IMR-90 (cell line): Measurements from ENCODE around the gene DDC. TPM values are rescaled to one million over a fixed set of nuclear protein-coding genes. Genes with fewer than 3 reads are reported as not detected.

Experiments
- ATAC-seq: fragments of 200-7000 bp; cut with Tn5 transposase; 2 replicates; pipeline ENCODE4 v1.9.1; 2020; ENCODE audit warnings: low read depth, mild to moderate bottlenecking, moderate library complexity
- BruUV-seq: library from RNA; stranded (reverse); fragments of 400-500 nt; replicated peaks from 2 replicates; lab custom pipeline; 2021; lab: Mats Ljungman, UMichigan
- CTCF ChIA-PET: fragments of 300-600 bp; formaldehyde crosslinking; extraction: SDS; loops from one replicate; lab custom pipeline; 2021; ENCODE audit warnings: antibody characterized with exemption; lab: Yijun Ruan, JAX
- POLR2A ChIA-PET: fragments of 300-600 bp; sonication (Branson Sonifier 250); formaldehyde crosslinking; loops from one replicate; lab custom pipeline; 2022; ENCODE audit warnings: antibody characterized with exemption; ENCODE audit not compliant: unreplicated experiment; lab: Charles Lee
- DNase-seq: peaks from one replicate; pipeline ENCODE4 v3.0.0; 2013
- H2AFZ ChIP-seq: replicated peaks from 2 replicates; pipeline ENCODE3; 2013; ENCODE audit warnings: low read length, mild to moderate bottlenecking; ENCODE audit not compliant: poor library complexity
- H2AK5ac ChIP-seq: 2 replicates; pipeline ENCODE4 v1.6.1; 2013; ENCODE audit warnings: low read depth, low read length, inconsistent platforms
- H2AK9ac ChIP-seq: replicated peaks from 2 replicates; pipeline ENCODE3; 2013; ENCODE audit warnings: mild to moderate bottlenecking, low read depth, low read length, moderate library complexity; ENCODE audit not compliant: poor library complexity
- H2BK120ac ChIP-seq: 2 replicates; pipeline ENCODE4 v1.6.1; 2013; ENCODE audit warnings: low read depth, low read length, inconsistent platforms
- H2BK15ac ChIP-seq: 3 replicates; pipeline ENCODE4 v1.6.1; 2013; ENCODE audit warnings: low read depth, low read length, inconsistent platforms
- H2BK20ac ChIP-seq: 2 replicates; pipeline ENCODE4 v1.6.1; 2013; ENCODE audit warnings: low read depth, mild to moderate bottlenecking, inconsistent platforms, low read length, moderate library complexity
- H2BK5ac ChIP-seq: 2 replicates; pipeline ENCODE4 v1.6.1; 2013; ENCODE audit warnings: mild to moderate bottlenecking, low read depth, low read length, inconsistent platforms; ENCODE audit not compliant: poor library complexity, severe bottlenecking
- H3K14ac ChIP-seq: replicated peaks from 2 replicates; pipeline ENCODE4 v1.6.1; 2013; ENCODE audit warnings: low read depth, low read length, inconsistent platforms
- H3K18ac ChIP-seq: 2 replicates; pipeline ENCODE4 v1.6.1; 2013; ENCODE audit warnings: low read depth, low read length, control low read depth
- H3K23ac ChIP-seq: 2 replicates; pipeline ENCODE4 v1.6.1; 2013; ENCODE audit warnings: low read depth, low read length, inconsistent platforms
- H3K27ac ChIP-seq: 2 replicates; pipeline ENCODE4 v1.5.1; 2013; ENCODE audit warnings: mild to moderate bottlenecking, control low read depth, low read length; ENCODE audit not compliant: insufficient read depth
- H3K27me3 ChIP-seq: 2 replicates; pipeline ENCODE4 v1.6.1; 2013; ENCODE audit warnings: low read length; ENCODE audit not compliant: control insufficient read depth, insufficient read depth
- H3K36me3 ChIP-seq: 2 replicates; pipeline ENCODE4 v1.6.1; 2013; ENCODE audit warnings: low read length, mixed read lengths; ENCODE audit not compliant: control insufficient read depth, insufficient read depth
- H3K4ac ChIP-seq: 2 replicates; pipeline ENCODE4 v1.6.1; 2013; ENCODE audit warnings: low read depth, low read length, inconsistent platforms
- H3K4me1 ChIP-seq: 2 replicates; pipeline ENCODE4 v1.6.1; 2013; ENCODE audit warnings: low read length, mixed read lengths; ENCODE audit not compliant: control insufficient read depth, insufficient read depth
- H3K4me2 ChIP-seq: 2 replicates; pipeline ENCODE4 v1.6.1; 2013; ENCODE audit warnings: low read depth, mild to moderate bottlenecking, control low read depth, low read length, moderate library complexity
- H3K4me3 ChIP-seq: 2 replicates; pipeline ENCODE4 v1.5.1; 2013; ENCODE audit warnings: low read depth, mild to moderate bottlenecking, control low read depth, low read length, moderate library complexity; ENCODE audit not compliant: insufficient read depth
- H3K56ac ChIP-seq: 2 replicates; pipeline ENCODE4 v1.6.1; 2013; ENCODE audit warnings: low read length, inconsistent platforms; ENCODE audit not compliant: insufficient read depth; ENCODE audit errors: extremely low read depth
- H3K79me1 ChIP-seq, 2 experiments: 2 replicates each; pipeline ENCODE4 v1.6.1; 2013; ENCODE audit warnings: low read length in 2 of 2, inconsistent platforms in 1 of 2, low read depth in 1 of 2
- H3K9ac ChIP-seq: 2 replicates; pipeline ENCODE4 v1.6.1; 2013; ENCODE audit warnings: low read depth, low read length, control low read depth
- H3K9me1 ChIP-seq: 2 replicates; pipeline ENCODE4 v1.6.1; 2013; ENCODE audit warnings: low read length, inconsistent platforms; ENCODE audit not compliant: insufficient read depth
- H3K9me3 ChIP-seq: 2 replicates; pipeline ENCODE4 v1.6.1; 2013; ENCODE audit warnings: low read length; ENCODE audit not compliant: control insufficient read depth, insufficient read depth
- H4K20me1 ChIP-seq: 2 replicates; pipeline ENCODE4 v1.6.1; 2013; ENCODE audit warnings: low read length, inconsistent platforms; ENCODE audit not compliant: insufficient read depth
- H4K5ac ChIP-seq: 2 replicates; pipeline ENCODE4 v1.6.1; 2013; ENCODE audit warnings: mild to moderate bottlenecking, low read depth, low read length, control low read depth
- H4K8ac ChIP-seq, 2 experiments: 2 replicates each; pipeline ENCODE4 v1.6.1; 2013; ENCODE audit warnings: low read depth in 2 of 2, low read length in 2 of 2, control low read depth in 1 of 2, inconsistent platforms in 1 of 2
- H4K91ac ChIP-seq: 2 replicates; pipeline ENCODE4 v1.6.1; 2013; ENCODE audit warnings: low read depth, low read length, inconsistent platforms; ENCODE audit not compliant: insufficient read depth
- CEBPB ChIP-seq: IDR thresholded peaks from 2 replicates; pipeline ENCODE4 v1.6.1; 2012; ENCODE audit warnings: low read depth, low read length, improper control_type of control experiment
- CHD1 ChIP-seq: IDR thresholded peaks from 2 replicates; pipeline ENCODE4 v1.6.1; 2012; ENCODE audit warnings: low read depth, low read length, improper control_type of control experiment
- CTCF ChIP-seq: conservative IDR thresholded peaks from 2 replicates; pipeline ENCODE4 v1.5.1; 2012; ENCODE audit warnings: mild to moderate bottlenecking, low read depth, low read length, improper control_type of control experiment
- FOS ChIP-seq: fragments of 150-350 bp; IDR thresholded peaks from 2 replicates; pipeline ENCODE4 v1.6.1; 2016; ENCODE audit warnings: low read depth, low read length
- MAFK ChIP-seq: IDR thresholded peaks from 2 replicates; pipeline ENCODE4 v1.6.1; 2012; ENCODE audit warnings: low read depth, low read length, improper control_type of control experiment
- MXI1 ChIP-seq: IDR thresholded peaks from 2 replicates; pipeline ENCODE4 v1.6.1; 2012; ENCODE audit warnings: low read depth, mild to moderate bottlenecking, low read length, moderate library complexity, borderline replicate concordance
- NFE2L2 ChIP-seq: fragments of 150-350 bp; IDR thresholded peaks from 2 replicates; pipeline ENCODE4 v1.6.1; 2016; ENCODE audit warnings: low read depth, mild to moderate bottlenecking, low read length
- RCOR1 ChIP-seq: IDR thresholded peaks from 2 replicates; pipeline ENCODE4 v1.6.1; 2012; ENCODE audit warnings: mild to moderate bottlenecking, low read length, improper control_type of control experiment; ENCODE audit not compliant: insufficient replicate concordance
- RFX5 ChIP-seq: IDR thresholded peaks from 2 replicates; pipeline ENCODE4 v1.8.0; 2012; ENCODE audit warnings: low read depth, mild to moderate bottlenecking, low read length, moderate library complexity
- SMC3 ChIP-seq: fragments of 150-350 bp; IDR thresholded peaks from 2 replicates; pipeline ENCODE4 v1.6.1; 2016; ENCODE audit warnings: low read depth, mild to moderate bottlenecking, antibody characterized with exemption, low read length, moderate library complexity
- WGBS, 2 experiments: methylation state at CpG; one replicate each; pipeline versions ENCODE4 v1.1.5 to v1.1.7; 2013; ENCODE audit warnings: missing lambda C conversion rate in 2 of 2; ENCODE audit not compliant: insufficient read length in 1 of 2; ENCODE audit errors: extremely low coverage in 2 of 2; 5-methylcytosine and 5-hydroxymethylcytosine counted together
- dilution Hi-C: fragments of 300-500 bp; cut with HindIII; formaldehyde crosslinking; loops from one replicate; pipeline ENCODE4 v1.14.3; 2018; ENCODE audit warnings: low sequenced_read_pairs; ENCODE audit not compliant: unreplicated experiment
- in situ Hi-C: fragments of 300-500 bp; cut with MboI; formaldehyde crosslinking; loops from 3 replicates; pipeline ENCODE4 v1.14.3; 2019; ENCODE audit warnings: low sequenced_read_pairs, inconsistent platforms, mixed read lengths
- intact Hi-C: fragments of 100-400 bp; cut with micrococcal nuclease; formaldehyde crosslinking; loops from 2 replicates; pipeline ENCODE4 v1.10.0; 2022
- polyA plus RNA-seq, 3 experiments: library from polyadenylated mRNA; depleted of rRNA; stranded (reverse); fragments of >200 nt; gene quantifications; 2 replicates each; pipeline ENCODE4 v1.2.3, GENCODE V29; 2012; ENCODE audit warnings: low replicate concordance in 1 of 3
- total RNA-seq: library from RNA; depleted of rRNA; stranded (reverse); fragments of >200 nt; gene quantifications from 2 replicates; pipeline ENCODE4 v1.2.3, GENCODE V29; 2012

The DDC gene
- total and polyA plus RNA-seq, 2 of the 4 experiments (the other 2 are of a cell fraction): not detected

GRCh38 chr7:50559881-50560280 is 5.3 kb downstream of the DDC start:
- Histone ChIP-seq H4K8ac (no peak overlapping the region), H2BK20ac (no peak overlapping the region), H2BK15ac (no peak overlapping the region), H3K27ac (no peak overlapping the region), H3K27me3 (peaks cover 14% of the 10 kb centered on the region), H2AK9ac (no peak overlapping the region), H4K5ac (no peak overlapping the region), H3K23ac (no peak overlapping the region), H2BK120ac (no peak overlapping the region), H3K4me3 (no peak overlapping the region), H2AK5ac (no peak overlapping the region), H3K4me2 (no peak overlapping the region), H3K18ac (no peak overlapping the region), H3K14ac (no peak overlapping the region), H3K56ac (no peak overlapping the region), H4K91ac (no peak overlapping the region), H3K36me3 (no peaks in the 10 kb centered on the region), H3K9ac (no peak overlapping the region), H2BK5ac (no peak overlapping the region), H3K9me1 (no peaks in the 10 kb centered on the region; the same call in 1 of the 2 replicates), H3K79me1 (no peaks in the 10 kb centered on the region), H4K20me1 (no peaks in the 10 kb centered on the region), H3K4ac (no peak overlapping the region), H3K4me1 (no peaks in the 10 kb centered on the region), H2AFZ (no peak overlapping the region), H3K9me3 (no peaks in the 10 kb centered on the region)
- intact Hi-C loops: no loop called here
- DNase-seq (no peak), ATAC-seq (no peak)
- in situ Hi-C loops: no loop called here
- ChIA-PET POLR2A (no interaction called here), CTCF (no interaction called here)
- dilution Hi-C loops: no loop called here
- WGBS, 2 experiments: no CpG with 5 or more reads among the region's 7 CpGs
- TF ChIP-seq SMC3 (no peak), FOS (no peak), RFX5 (no peak), CTCF (no peak), MXI1 (no peak), RCOR1 (no peak), CHD1 (no peak), NFE2L2 (no peak), CEBPB (no peak), MAFK (no peak)
- BruUV-seq: no TSS peak
